ENCODE results near the gene PRSS38.

The PRSS38 gene
- 0 reads per million in 4 donors for total RNA-seq

DNA sequence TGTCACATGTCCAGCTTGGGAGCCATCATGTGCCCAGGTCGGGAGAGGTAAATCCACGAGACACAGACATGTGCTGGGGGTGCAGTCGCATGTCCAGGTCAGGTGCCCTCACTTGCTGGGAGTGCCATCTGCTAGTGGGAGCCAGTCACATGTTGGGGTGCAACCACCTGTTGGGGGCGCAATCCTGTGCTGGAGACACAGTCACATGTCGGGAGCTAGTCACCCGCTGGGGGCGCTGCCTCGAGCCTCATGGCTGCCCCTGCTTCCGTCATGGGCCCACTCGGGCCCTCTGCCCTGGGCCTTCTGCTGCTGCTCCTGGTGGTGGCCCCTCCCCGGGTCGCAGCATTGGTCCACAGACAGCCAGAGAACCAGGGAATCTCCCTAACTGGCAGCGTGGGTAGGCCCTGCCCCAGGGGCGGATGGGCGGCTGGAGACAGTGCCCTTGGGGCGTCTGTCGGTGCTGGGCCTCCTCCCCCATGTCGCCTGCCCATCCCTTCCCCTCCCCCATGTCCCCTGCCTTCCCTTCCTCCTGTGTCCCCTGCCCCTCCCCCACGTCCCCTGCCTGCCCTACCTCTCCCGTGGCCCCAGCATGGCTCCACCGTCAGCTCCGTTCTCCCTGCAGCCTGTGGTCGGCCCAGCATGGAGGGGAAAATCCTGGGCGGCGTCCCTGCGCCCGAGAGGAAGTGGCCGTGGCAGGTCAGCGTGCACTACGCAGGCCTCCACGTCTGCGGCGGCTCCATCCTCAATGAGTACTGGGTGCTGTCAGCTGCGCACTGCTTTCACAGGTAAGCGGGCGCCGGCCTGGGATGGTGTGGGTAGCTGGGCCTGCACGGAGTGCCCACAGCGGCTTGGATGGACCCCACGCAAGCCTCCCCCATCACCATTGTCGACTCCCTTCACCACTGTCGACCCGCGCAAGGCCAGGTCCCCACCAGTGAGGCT, at the start of gene PRSS38:
PRSS38 (plus strand) TSS at position 208 of the 942 bp plus-strand sequence; CDS start at position 250, 42 bp downstream.
- DNase-seq = no peak

DNA sequence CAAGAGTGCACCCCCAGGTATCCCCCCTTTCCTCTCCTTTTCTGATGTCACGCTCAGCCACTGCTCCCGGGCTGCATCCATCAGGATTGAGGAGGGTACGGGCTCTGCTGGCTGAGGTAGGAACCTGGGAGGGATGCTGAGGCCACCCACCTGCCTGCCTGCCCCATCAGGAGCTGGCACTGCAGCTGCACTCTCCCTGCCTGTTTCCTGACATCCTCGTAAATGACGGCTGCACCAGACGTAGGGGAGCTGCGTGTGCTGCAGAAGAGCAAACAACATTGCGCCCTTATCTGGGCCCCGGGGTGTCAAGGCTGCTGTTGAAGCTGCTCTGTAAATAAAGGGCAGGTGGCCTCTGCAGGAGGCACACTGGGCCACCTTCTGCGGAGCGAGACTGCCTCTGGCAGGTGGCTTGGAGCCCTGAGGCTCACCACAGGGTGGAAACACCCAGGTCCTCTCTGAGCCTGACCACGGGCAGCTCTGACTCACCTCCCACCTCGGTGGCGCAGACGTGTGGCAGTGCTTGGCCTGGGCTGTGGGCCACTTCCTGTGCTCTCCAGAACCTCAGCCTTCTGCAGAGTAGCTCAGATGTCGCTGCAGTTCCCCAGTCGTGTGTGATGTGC, 49.4 kb upstream of the PRSS38 start:
- peak; percentile 39 to 96 (median 60) for DNase-seq

- no peak for DNase-seq
Measured at GRCh38 chr1:227766653-227767277, 48.7 kb upstream of the PRSS38 start.

GRCh38 chr1:227767401-227768124, 47.9 kb upstream of the PRSS38 start:
- no peak for DNase-seq

DNA sequence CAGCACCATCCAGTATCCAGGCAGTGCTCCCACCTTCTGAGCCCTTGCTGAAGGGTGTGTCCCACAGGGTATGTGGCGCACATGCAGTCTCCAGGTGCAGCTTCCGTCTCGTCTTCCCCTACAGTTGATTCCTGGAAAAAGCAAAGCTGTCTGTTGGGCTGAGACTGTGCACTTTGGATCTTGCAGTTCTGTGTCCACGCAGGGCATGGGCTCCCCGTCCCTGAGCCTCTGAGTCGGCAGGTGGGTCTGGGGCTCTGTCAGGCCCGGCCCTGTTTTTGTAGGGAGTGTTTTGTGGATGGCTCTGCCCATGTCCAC, 47.4 kb upstream of the PRSS38 start:
- no peak for DNase-seq

GRCh38 chr1:227768640-227769039, 46.8 kb upstream of the PRSS38 start:
- DNase-seq = no peak

DNA sequence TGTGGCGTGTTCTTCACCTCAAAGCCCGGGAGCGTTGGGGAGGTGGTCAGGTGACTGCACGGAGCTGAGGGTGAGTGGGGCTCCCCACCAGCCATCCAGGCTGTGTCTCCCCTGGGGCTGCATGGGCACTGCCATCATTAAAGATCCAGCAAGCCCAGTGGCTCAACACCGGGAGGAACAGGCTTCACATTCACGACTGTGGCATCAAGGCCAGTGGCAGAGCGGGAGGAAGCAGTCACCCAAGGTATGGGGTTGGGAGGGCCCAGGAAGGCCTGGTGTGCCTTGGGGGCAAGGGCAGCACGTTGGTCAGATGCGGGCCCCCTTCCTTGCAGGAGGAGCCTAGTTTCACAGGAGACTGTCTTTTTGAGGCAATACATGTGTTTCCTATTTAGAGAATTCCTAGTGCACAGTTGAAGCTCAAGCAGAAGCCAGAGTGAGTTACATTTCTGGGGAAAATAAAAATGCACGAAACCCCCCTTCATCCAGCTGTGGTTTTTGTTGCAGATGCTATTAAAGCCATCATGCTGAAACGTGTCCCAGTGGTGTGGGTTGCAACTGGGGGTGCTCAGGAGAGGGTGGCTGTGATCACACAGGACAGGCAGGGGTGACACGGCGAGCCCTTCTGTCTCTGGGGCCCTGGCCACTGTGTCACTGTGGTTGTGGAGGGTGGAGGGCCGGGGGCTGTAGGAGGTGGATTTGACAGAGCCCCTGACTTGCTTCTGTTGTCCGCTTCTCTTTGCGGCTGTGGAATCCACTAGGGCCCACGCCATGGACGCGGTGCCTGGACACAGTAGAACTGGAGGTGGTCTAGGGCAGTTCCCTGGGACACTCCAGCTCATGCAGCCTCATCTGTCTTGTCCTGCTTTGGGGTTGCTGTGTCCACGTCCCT, 46.2 kb upstream of the PRSS38 start:
- DNase-seq = no peak

- DNase-seq = no peak
Measured at GRCh38 chr1:227769936-227770494, 45.5 kb upstream of the PRSS38 start.

DNA sequence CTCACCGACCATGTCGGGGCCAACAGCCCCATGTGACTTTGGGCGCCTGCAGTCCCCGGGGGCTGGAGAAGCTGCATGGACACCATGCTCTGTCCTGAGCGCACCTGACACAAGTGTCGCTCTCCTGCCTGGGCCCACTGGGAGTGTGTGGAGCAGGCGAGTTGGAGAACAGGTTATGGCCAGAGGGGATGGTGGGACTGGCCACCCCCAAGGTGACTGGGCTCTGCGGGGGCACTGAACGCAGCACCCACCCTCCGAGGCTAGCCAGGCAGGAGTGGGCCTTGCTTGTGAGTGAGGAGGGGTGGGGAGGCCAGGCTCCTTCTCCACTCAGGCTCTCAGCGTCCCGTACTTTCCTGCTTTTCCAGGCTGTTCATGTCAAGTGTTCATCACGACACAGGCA, 44.7 kb upstream of the PRSS38 start:
- no peak for DNase-seq

- DNase-seq = no peak
Measured at GRCh38 chr1:227771326-227771725, 44.1 kb upstream of the PRSS38 start.

DNA sequence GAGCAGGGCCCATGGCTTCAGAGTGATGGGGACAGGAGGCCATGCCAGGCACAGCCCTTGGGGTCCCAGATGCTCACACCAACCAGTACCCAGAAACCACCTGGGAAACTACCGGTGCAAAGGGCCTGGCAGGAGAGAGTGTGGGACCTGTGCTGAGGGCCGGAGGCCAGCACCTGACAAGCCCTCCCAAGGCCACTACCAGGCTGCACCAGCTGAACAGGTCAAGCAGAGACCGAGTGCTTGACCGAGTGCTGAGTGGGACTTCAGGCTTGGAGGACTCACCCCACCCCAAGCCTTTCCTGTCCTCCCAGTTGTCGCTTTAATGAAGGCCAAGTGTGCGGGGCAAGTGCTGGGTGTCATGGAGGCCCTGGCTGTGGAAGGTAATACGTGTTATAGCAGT, 43.7 kb upstream of the PRSS38 start:
- DNase-seq = no peak

GRCh38 chr1:227773558-227773957, 41.9 kb upstream of the PRSS38 start:
- DNase-seq = no peak

- DNase-seq = peak in 1 of 5 donors; percentile 64
Measured at GRCh38 chr1:227774051-227774731, 41.3 kb upstream of the PRSS38 start.

GRCh38 chr1:227774821-227775661, 40.4 kb upstream of the PRSS38 start:
- no peak for DNase-seq

GRCh38 chr1:227775841-227776240, 39.6 kb upstream of the PRSS38 start:
- no peak for DNase-seq

GRCh38 chr1:227776331-227776771, 39.1 kb upstream of the PRSS38 start:
- no peak for DNase-seq

DNA sequence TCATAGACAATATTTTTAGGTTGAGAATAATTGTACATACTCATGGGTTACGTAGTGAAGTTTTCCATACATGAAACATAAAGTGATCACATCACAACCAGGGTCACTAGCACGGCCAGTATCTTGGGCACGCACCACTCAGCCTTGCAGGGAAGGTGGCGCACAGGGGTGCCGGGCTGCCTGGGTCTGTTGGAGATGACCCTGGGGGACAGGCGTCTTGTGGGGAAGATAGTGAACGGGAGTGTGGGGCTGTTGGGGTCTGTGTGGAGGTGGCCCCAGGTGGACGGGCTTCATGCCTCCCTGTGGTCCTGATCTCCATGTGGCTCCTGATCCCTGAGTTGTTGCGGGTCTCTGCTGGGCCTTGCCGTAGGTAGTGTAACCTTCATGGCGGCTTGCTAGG, 38.3 kb upstream of the PRSS38 start:
- no peak for DNase-seq

DNA sequence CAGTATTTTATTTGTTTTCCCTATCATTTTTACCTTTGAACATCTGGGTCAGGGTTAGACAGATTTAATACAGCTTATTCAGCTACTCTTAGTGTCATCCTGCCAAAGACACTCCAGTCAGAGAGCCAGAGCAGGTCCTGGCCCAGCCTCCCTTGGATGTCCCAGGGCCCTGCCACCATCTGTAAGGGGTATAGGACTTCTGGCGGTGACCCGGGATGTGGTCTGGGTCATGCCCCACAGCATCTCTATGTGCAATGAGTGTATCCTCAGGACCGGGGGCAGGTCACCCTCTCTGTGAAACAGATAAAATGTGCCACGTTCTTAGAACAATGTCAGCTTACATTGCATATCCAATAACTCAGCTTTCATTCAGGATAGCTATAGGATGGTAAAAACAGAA, 37.8 kb upstream of the PRSS38 start:
- DNase-seq = no peak

DNA sequence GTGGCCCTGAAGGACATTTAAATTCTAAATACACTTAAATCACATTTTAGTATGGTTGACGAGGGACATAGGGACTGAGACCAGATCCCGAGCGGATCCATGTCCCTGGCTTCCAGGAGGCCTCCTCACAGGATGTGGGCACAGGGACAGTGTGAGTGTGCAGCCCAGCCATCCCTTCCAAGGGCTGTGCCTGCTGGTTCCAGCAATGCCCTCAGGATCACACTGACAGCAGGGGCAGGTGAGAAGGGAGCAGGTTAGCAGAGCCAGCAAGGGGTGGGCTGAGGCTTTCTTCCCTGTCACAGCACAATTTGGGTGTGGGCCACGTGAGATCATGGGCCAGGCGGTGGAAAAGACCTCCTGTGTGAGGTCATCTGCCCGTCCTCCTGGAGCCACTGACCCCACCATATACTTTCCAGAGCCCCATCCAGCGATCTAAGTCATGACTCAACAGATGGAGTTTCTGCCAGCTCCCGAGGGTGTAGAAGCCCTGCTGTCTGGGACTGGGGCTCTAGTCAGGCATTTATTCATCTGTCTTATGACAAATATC, 37.0 kb upstream of the PRSS38 start:
- DNase-seq = no peak

GRCh38 chr1:227779021-227779441, 36.4 kb upstream of the PRSS38 start:
- no peak for DNase-seq
